Tibial nerve (tissue), 3 donors: ENCODE results near the gene FAM181A.

Experiments used
- POLR2A ChIP-seq, 2 donors: fragments of 450-650 bp; IDR thresholded peaks; one replicate each; pipeline ENCODE4 v1.6.1; 2017; ENCODE audit warnings: antibody characterized with exemption in 2 of 2, mild to moderate bottlenecking in 2 of 2, moderate library complexity in 2 of 2
- TF ChIP-seq, protein P1 (sequence below), 5 experiments: fragments of 200-600 bp in 3 of 5; fragments of 450-650 bp in 2 of 5; sonication (generic) in 3 of 5; IDR thresholded peaks; one replicate each; pipeline ENCODE4 v1.5.1; 2016 to 2019; ENCODE audit warnings: antibody characterized with exemption in 5 of 5, mild to moderate bottlenecking in 3 of 5, moderate library complexity in 2 of 5

DNA sequence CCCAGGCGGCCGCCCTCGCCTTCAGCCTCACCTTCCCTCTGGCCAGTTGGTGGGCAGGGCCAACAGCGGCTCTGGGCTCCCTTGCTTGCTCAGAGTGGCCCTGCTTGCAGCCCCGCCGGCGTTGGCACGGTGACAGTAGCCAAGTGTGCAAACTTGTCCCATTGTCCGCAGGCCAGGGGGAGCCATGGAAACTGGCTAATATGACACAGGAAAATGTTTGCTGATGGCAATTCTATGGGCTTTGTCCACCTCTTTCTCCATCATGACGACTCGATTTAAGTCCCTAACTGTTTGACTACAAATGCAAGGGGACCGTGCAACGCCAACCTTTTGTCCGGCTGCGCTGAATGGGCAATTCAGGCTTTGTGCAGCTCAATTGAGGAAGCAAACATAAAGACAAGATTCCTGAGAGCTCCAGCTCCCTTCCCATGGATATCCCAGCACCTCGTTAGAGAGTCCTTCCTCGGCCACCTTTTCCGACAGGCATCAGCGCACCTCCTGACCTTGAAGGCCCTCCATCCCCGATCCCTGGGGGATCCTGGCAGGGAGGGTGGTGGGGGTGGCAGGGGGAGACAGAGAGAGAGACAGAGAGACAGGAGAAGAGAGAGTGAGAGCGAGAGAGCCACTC, 785 bp upstream of the FAM181A start:
- no peak for TF ChIP-seq POLR2A (IDR thresholded peaks at IDR 0.05)
- TF ChIP-seq, protein P1, sequence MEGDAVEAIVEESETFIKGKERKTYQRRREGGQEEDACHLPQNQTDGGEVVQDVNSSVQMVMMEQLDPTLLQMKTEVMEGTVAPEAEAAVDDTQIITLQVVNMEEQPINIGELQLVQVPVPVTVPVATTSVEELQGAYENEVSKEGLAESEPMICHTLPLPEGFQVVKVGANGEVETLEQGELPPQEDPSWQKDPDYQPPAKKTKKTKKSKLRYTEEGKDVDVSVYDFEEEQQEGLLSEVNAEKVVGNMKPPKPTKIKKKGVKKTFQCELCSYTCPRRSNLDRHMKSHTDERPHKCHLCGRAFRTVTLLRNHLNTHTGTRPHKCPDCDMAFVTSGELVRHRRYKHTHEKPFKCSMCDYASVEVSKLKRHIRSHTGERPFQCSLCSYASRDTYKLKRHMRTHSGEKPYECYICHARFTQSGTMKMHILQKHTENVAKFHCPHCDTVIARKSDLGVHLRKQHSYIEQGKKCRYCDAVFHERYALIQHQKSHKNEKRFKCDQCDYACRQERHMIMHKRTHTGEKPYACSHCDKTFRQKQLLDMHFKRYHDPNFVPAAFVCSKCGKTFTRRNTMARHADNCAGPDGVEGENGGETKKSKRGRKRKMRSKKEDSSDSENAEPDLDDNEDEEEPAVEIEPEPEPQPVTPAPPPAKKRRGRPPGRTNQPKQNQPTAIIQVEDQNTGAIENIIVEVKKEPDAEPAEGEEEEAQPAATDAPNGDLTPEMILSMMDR (IDR thresholded peaks at IDR 0.05): no peak
